Lung (tissue), 16 donors: Measurements from ENCODE around the gene CCDC60. TPM values are rescaled to one million over a fixed set of nuclear protein-coding genes. Genes with fewer than 3 reads are reported as not detected.

Source experiments
- ATAC-seq: fragments of 200-7000 bp; cut with Tn5 transposase; one replicate; pipeline ENCODE4 v1.9.1; 2020; ENCODE audit warnings: moderate number of reproducible peaks; ENCODE audit not compliant: insufficient read depth, low FRiP score
- DNase-seq, 3 donors: peaks; one replicate each; pipeline ENCODE4 v3.0.0-alpha.2; 2013 to 2017
- H3K27ac ChIP-seq, 2 donors: one replicate each; pipeline ENCODE4 v1.5.1; 2013; ENCODE audit warnings: mild to moderate bottlenecking in 2 of 2, moderate library complexity in 2 of 2, control low read depth in 1 of 2, inconsistent platforms in 1 of 2, low read depth in 1 of 2, low read length in 1 of 2
- H3K27me3 ChIP-seq, 3 donors: one replicate each; pipeline ENCODE4 v1.5.1; 2013; ENCODE audit warnings: low read length in 2 of 3; ENCODE audit not compliant: control insufficient read depth in 3 of 3, insufficient read depth in 3 of 3
- H3K36me3 ChIP-seq, 4 donors: one replicate each; pipeline ENCODE4 v1.5.1; 2013; ENCODE audit warnings: low read length in 4 of 4, mild to moderate bottlenecking in 1 of 4, moderate library complexity in 1 of 4; ENCODE audit not compliant: control insufficient read depth in 4 of 4, insufficient read depth in 4 of 4
- H3K4me1 ChIP-seq, 5 donors: one replicate each; pipeline ENCODE4 v1.5.1; 2013; ENCODE audit warnings: low read length in 5 of 5, mild to moderate bottlenecking in 2 of 5, moderate library complexity in 1 of 5; ENCODE audit not compliant: control insufficient read depth in 5 of 5, insufficient read depth in 5 of 5
- H3K4me3 ChIP-seq: one replicate; pipeline ENCODE4 v1.5.1; 2013; ENCODE audit warnings: mild to moderate bottlenecking, control low read depth, moderate library complexity
- H3K9ac ChIP-seq, 2 donors: one replicate each; pipeline ENCODE4 v1.5.1; 2013; ENCODE audit warnings: low read length in 2 of 2, control low read depth in 1 of 2; ENCODE audit not compliant: insufficient read depth in 1 of 2
- H3K9me3 ChIP-seq, 4 donors: one replicate each; pipeline ENCODE4 v1.5.1; 2013; ENCODE audit warnings: low read length in 3 of 4, mild to moderate bottlenecking in 1 of 4, moderate library complexity in 1 of 4; ENCODE audit not compliant: control insufficient read depth in 4 of 4, insufficient read depth in 3 of 4
- WGBS, 2 donors: extraction: QIAGEN DNeasy Blood & Tissue Kit; methylation state at CpG; one replicate each; pipeline ENCODE4 v1.1.7; 2013; 5-methylcytosine and 5-hydroxymethylcytosine counted together
- long read RNA-seq, 5 donors: transcript quantifications; one replicate each; lab custom pipeline, GENCODE V29; 2026
- polyA plus RNA-seq, 2 donors: library from polyadenylated mRNA; stranded (reverse); fragments of 200-250 nt; gene quantifications; one replicate each; pipeline ENCODE4 v1.2.1, GENCODE V29; 2013
- total RNA-seq, 2 donors: library from RNA; depleted of rRNA in 1 of 2; stranded (reverse); fragments of >200 nt in 1 of 2; gene quantifications; one replicate each; pipeline ENCODE4 v1.2.1, GENCODE V29; 2014 to 2021
- TF ChIP-seq, protein P1 (sequence below): IDR thresholded peaks from 2 replicates; pipeline ENCODE4 v1.5.1; 2012; ENCODE audit warnings: mild to moderate bottlenecking; ENCODE audit errors: control extremely low read depth, extremely low read depth
- donor health status: control.
- donor health status: control.
- donor health status: Bipolar disorder and iron deficiency.
- donor health status: healthy.
- donor health status: DM: yes; HTN: yes; CAD: no.

The CCDC60 gene, protein sequence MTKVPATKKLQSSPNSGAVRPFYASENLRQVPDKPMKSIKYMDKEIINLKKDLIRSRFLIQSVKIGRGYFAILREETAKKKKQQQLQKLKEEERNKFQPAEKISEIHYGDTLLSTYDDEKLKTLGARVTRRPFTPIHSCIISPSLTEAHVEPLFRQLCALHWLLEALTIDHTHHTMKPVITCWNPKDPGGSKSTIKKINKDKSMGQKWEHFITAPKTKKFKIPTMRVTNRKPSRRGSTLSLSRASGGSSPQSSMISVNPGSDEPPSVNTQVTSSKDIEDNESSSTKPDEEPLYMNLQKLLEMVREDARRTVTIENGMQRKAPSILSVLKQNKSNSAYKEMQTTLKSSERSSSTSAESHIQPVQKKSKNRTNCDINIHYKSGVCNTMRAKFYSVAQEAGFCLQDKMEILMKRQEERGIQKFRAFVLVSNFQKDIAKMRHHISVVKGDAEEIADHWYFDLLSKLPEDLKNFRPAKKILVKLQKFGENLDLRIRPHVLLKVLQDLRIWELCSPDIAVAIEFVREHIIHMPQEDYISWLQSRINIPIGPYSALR
- total RNA-seq (1 to 10 TPM; 4.7 to 7.6 TPM), polyA plus RNA-seq (1 to 10 TPM; 2.1 to 2.3 TPM)
- long read RNA-seq, donor 1, result 0 reads
- long read RNA-seq, donor 2, partial matches to known transcripts, result 0 of 1 reads
- long read RNA-seq, donor 2, other reads (novel, unspliced or antisense), result 0 of 1 reads
- long read RNA-seq, donor 3, result 0 reads
- long read RNA-seq, donor 4, result 0 reads
- long read RNA-seq, donor 5, result 0 reads

DNA sequence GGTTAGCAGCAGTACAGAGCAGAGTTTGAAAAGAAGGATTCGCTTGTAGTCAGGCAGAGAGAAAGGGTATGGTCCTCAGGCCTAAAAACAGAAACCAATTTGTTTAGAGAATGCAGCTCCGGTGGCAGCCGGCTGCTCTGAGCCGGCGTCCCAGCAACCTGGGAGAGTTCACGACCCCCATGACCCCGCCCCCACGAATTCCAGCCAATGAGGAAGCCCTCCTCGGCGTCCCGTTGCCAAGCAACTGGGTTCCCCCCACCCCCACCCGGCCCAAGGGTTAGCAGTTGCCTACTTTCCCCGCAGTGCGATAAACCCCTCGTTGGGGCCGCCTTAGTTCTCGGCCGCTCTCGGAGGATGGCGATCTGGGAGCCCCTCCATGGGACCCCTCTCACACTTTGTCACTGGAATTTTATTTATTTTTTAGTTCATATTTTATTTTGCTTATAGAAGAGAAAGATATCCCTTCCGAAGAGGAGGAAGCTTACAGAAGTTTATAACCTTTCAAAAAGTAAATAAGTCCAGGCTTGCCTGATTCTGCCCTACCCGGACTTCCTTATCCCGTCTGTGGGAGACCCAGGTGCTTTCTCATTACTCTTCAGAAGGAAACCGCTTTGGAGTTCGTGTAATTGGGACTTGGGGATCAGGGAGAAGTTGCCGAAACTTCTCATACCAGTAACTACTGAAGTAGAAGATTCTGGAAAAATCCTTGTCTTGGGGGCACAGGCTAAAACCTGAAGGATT is at the start of gene CCDC60:
CCDC60 (plus strand) TSS at position 300 of the 741 bp plus-strand sequence. CDS start 448 bp downstream, outside the sequence.
- H3K27me3 ChIP-seq, result peaks cover 0 to 11% (median 0%) of the 10 kb centered on the region in 3 donors
- H3K9me3 ChIP-seq, result peaks cover 0 to 3% (median 0%) of the 10 kb centered on the region in 4 donors
- DNase-seq, result peak; percentile 38 to 53 (median 43)
- no peaks in the 10 kb centered on the region for H3K36me3 ChIP-seq
- 28% methylated on average over 26 of the region's 26 CpGs for WGBS, 2 donors
- H3K4me1 ChIP-seq, result no peaks in the 10 kb centered on the region
- TF ChIP-seq, protein P1, sequence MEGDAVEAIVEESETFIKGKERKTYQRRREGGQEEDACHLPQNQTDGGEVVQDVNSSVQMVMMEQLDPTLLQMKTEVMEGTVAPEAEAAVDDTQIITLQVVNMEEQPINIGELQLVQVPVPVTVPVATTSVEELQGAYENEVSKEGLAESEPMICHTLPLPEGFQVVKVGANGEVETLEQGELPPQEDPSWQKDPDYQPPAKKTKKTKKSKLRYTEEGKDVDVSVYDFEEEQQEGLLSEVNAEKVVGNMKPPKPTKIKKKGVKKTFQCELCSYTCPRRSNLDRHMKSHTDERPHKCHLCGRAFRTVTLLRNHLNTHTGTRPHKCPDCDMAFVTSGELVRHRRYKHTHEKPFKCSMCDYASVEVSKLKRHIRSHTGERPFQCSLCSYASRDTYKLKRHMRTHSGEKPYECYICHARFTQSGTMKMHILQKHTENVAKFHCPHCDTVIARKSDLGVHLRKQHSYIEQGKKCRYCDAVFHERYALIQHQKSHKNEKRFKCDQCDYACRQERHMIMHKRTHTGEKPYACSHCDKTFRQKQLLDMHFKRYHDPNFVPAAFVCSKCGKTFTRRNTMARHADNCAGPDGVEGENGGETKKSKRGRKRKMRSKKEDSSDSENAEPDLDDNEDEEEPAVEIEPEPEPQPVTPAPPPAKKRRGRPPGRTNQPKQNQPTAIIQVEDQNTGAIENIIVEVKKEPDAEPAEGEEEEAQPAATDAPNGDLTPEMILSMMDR, result no peak
- no peak within 1 kb of the TSS for H3K4me3 ChIP-seq
- no peak within 1 kb of the TSS for H3K9ac ChIP-seq
- H3K27ac ChIP-seq, result no peak within 1 kb of the TSS
- no peak for ATAC-seq

DNA sequence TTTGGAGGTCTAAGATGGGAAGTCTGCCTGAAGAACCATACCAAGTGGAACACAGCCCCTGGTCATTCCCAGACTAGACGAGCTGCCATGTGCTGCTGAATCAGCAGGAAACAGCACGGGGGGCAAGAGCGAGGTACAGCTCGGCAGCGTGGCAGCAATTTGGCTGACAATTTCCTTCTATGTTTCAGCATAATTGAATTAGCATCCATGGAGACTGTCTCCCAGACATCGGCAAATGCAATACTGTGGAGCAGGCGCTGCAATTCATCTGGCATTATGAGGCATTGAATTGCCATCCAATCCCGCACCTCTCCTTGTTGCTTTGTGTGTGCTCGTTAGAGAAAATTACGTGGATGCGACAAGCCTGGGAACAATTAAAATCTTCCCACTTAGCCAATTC is 46.0 kb upstream of the CCDC60 start:
- Histone ChIP-seq H3K4me1 (peaks cover 0 to 10% (median 1%) of the 10 kb centered on the region in 5 donors), H3K27ac (no peak overlapping the region), H3K9ac (no peak overlapping the region), H3K4me3 (no peak overlapping the region), H3K36me3 (no peaks in the 10 kb centered on the region), H3K9me3 (peaks cover 0 to 4% (median 0%) of the 10 kb centered on the region in 4 donors), H3K27me3 (no peaks in the 10 kb centered on the region)
- no peak for DNase-seq
- 63 to 68% methylated on average over 11 of the region's 11 CpGs for WGBS, 2 donors
- TF ChIP-seq, protein P1, result no peak
- no peak for ATAC-seq

DNA sequence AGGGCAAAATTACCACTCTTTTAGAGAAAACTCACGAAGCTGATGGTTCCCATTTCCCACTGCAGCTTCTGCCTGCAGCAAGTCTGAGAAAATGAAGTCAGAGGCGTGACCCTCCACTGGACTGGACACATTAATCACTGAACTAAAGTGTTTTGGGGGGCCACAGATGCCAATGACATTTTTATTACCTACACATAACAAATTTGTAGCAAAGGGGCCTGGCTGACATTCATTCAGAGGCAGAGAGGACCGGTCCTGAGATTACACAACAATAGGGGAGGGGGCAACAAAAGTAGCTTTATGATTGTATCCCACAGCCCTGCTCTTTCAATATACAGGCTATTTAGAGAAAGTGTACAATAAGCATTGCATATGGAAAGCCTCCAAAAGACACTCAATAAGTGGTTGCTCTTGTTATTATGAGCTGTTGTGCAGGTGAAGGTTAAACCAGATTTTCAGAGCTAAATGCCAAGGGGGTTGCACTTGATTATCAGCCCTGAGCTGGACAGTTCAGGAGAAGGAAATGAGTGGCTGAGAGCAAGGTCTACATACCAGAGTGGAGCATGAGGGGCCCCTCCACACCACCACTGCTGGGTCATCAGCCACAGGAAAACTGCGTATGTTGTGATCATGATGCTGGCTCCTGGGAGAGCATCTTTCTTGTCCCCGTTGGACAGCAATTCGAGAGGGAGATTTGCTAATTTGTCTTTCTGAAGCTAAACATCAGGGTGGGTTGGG is 41.5 kb upstream of the CCDC60 start:
- TF ChIP-seq, protein P1, result no peak
- no peaks in the 10 kb centered on the region for H3K27me3 ChIP-seq
- H3K4me1 ChIP-seq, result peaks cover 0 to 23% (median 1%) of the 10 kb centered on the region in 5 donors
- DNase-seq (peak in 2 of 3 donors; percentile 54 to 57), ATAC-seq (no peak)
- no peak overlapping the region for H3K27ac ChIP-seq
- no peak overlapping the region for H3K9ac ChIP-seq
- no peaks in the 10 kb centered on the region for H3K36me3 ChIP-seq
- 64 to 73% methylated on average over 6 of the region's 6 CpGs for WGBS, 2 donors
- no peak overlapping the region for H3K4me3 ChIP-seq
- no peaks in the 10 kb centered on the region for H3K9me3 ChIP-seq
